ENCODE measurements around the gene ITGA8. TPM values are rescaled to one million over a fixed set of nuclear protein-coding genes. Genes with fewer than 3 reads are reported as not detected.
"Not testable (repeated sequence)": the region's sequence is repeated elsewhere in the genome, so short reads cannot be mapped to it uniquely, and the experiment has no call there.

Gene ITGA8
- total RNA-seq, 2 experiments from 2014 or later: not detected

- Mint-ChIP-seq H3K27ac (no peak overlapping the region), H3K9me3 (peaks cover 3% of the 10 kb centered on the region), H3K4me3 (no peak overlapping the region), H3K36me3 (no peaks in the 10 kb centered on the region), H3K27me3 (peaks cover 43% of the 10 kb centered on the region), H3K4me1 (no peaks in the 10 kb centered on the region)
- no peak for DNase-seq
Measured at GRCh38 chr10:15476337-15476736, 243.4 kb downstream of the ITGA8 start.

- not testable (repeated sequence) for H3K27ac Mint-ChIP-seq, H3K4me3 Mint-ChIP-seq
Measured at GRCh38 chr10:15475439-15475838, 244.3 kb downstream of the ITGA8 start.

GRCh38 chr10:15474671-15475070 is 245.1 kb downstream of the ITGA8 start:
- Mint-ChIP-seq H3K27ac (no peak overlapping the region), H3K4me3 (no peak overlapping the region), H3K36me3 (no peaks in the 10 kb centered on the region), H3K9me3 (peaks cover 3% of the 10 kb centered on the region), H3K27me3 (peaks cover 36% of the 10 kb centered on the region), H3K4me1 (no peaks in the 10 kb centered on the region)
- no peak for DNase-seq

More at GRCh38 chr10:15475439-15475838, 244.3 kb downstream of the ITGA8 start:
- not testable (repeated sequence) for H3K36me3 Mint-ChIP-seq, DNase-seq, H3K4me1 Mint-ChIP-seq, H3K9me3 Mint-ChIP-seq
- H3K27me3 Mint-ChIP-seq: peaks cover 36% of the 10 kb centered on the region

- Mint-ChIP-seq H3K27ac (no peak overlapping the region), H3K4me1 (no peaks in the 10 kb centered on the region), H3K27me3 (peaks cover 35% of the 10 kb centered on the region), H3K36me3 (no peaks in the 10 kb centered on the region), H3K4me3 (no peak overlapping the region), H3K9me3 (peaks cover 3% of the 10 kb centered on the region)
- DNase-seq: no peak
Measured at GRCh38 chr10:15473396-15473767, 246.3 kb downstream of the ITGA8 start.

GRCh38 chr10:15472431-15473395 is 247.0 kb downstream of the ITGA8 start:
- no peaks in the 10 kb centered on the region for H3K36me3 Mint-ChIP-seq
- peaks cover 3% of the 10 kb centered on the region for H3K9me3 Mint-ChIP-seq
- DNase-seq: no peak
- H3K4me3 Mint-ChIP-seq: no peak overlapping the region
- H3K4me1 Mint-ChIP-seq: no peaks in the 10 kb centered on the region
- peaks cover 34% of the 10 kb centered on the region for H3K27me3 Mint-ChIP-seq
- no peak overlapping the region for H3K27ac Mint-ChIP-seq

GRCh38 chr10:15472008-15472407 is 247.7 kb downstream of the ITGA8 start:
- H3K9me3 Mint-ChIP-seq: peaks cover 3% of the 10 kb centered on the region
- no peaks in the 10 kb centered on the region for H3K36me3 Mint-ChIP-seq
- no peaks in the 10 kb centered on the region for H3K4me1 Mint-ChIP-seq
- H3K4me3 Mint-ChIP-seq: no peak overlapping the region
- H3K27ac Mint-ChIP-seq: no peak overlapping the region
- no peak for DNase-seq
- H3K27me3 Mint-ChIP-seq: peaks cover 34% of the 10 kb centered on the region

GRCh38 chr10:15469111-15469510 is 250.6 kb downstream of the ITGA8 start:
- Mint-ChIP-seq H3K9me3 (no peaks in the 10 kb centered on the region), H3K36me3 (no peaks in the 10 kb centered on the region), H3K4me3 (no peak overlapping the region), H3K4me1 (no peaks in the 10 kb centered on the region), H3K27me3 (peaks cover 24% of the 10 kb centered on the region), H3K27ac (no peak overlapping the region)
- no peak for DNase-seq

- no peak overlapping the region for H3K27ac Mint-ChIP-seq
- no peaks in the 10 kb centered on the region for H3K9me3 Mint-ChIP-seq
- no peaks in the 10 kb centered on the region for H3K36me3 Mint-ChIP-seq
- no peak for DNase-seq
- no peaks in the 10 kb centered on the region for H3K4me1 Mint-ChIP-seq
- no peak overlapping the region for H3K4me3 Mint-ChIP-seq
- H3K27me3 Mint-ChIP-seq: peaks cover 14% of the 10 kb centered on the region
Measured at GRCh38 chr10:15464381-15464780, 255.3 kb downstream of the ITGA8 start.

Other genes starting within 250 kb of the ITGA8 start
- gene MINDY3, start 140.6 kb upstream of the ITGA8 start, total RNA-seq: 10 to 100 TPM; 17.7 to 18.0 TPM